ENCODE measurements around the gene IDH3G. TPM values are rescaled to one million over a fixed set of nuclear protein-coding genes. Genes with fewer than 3 reads are reported as not detected.
A peak's percentile ranks its signal among the peaks of the same experiment; 100 is the strongest.
"Not testable (repeated sequence)": the region's sequence is repeated elsewhere in the genome, so short reads cannot be mapped to it uniquely, and the experiment has no call there.

The IDH3G gene
- total and polyA plus RNA-seq, 7 experiments from 2014 or later = 44.1 to 125 (median 65.8) TPM

DNA sequence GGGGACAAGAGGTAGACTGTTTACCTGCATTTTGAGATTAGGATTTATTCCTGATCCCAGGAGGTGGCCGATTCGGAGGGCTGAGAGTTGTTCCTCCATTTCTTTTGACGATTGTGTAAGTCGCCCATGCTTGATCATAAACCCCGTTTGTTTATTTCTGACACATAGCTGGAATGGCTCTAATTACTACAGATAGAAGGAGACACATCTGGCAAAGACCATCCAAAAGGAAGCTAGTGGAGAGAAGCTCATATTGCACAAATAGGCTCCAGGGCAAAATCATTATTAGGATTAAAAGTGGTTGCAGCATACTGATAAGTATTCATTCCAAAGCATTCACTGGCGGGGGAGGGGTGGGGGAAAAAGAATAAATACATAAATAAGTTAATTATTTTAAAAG is 47.2 kb downstream of the IDH3G start:
- H3K27ac ChIP-seq (ENCODE audit: low read depth, low read length); H3K4me1 ChIP-seq (ENCODE audit: control insufficient read depth in 2 of 2, insufficient read depth in 2 of 2, low read length in 2 of 2); H3K27me3 ChIP-seq (ENCODE audit: control insufficient read depth in 2 of 2, insufficient read depth in 2 of 2, low read length in 2 of 2); H3K27ac Mint-ChIP-seq; ATAC-seq; H3K4me1 Mint-ChIP-seq; DNase-seq; H3K9me3 Mint-ChIP-seq; CTCF ChIA-PET; POLR2A ChIA-PET; H3K4me3 ChIP-seq (ENCODE audit: low read length); H3K36me3 ChIP-seq (ENCODE audit: control insufficient read depth in 2 of 3, insufficient read depth in 3 of 3, low read length in 3 of 3); H3K9me3 ChIP-seq (ENCODE audit: control insufficient read depth in 2 of 3, low read length in 3 of 3); H3K4me3 Mint-ChIP-seq; H3K36me3 Mint-ChIP-seq; intact Hi-C loops (cut with micrococcal nuclease): not testable (repeated sequence)
- H3K27me3 Mint-ChIP-seq = peaks cover 0 to 14% (median 3%) of the 10 kb centered on the region in 5 donors

DNA sequence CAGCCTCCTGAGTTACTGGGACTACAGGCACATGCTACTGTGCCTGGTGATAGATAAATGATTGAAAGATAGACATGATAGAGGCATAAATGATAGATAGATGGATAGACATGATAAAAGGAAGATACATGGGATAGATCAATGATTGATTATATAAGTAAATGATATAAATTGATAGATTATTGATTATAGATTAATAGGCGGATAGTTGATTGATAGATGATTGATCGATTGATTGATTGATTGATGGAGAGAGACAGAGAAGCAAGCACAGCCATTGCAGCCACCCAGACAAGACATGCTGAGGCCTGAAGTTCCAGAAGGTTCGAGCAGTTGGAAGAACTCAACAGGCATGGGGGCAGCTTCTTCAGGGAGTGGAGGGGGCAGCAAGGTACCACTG is 47.8 kb downstream of the IDH3G start:
- DNase-seq = no peak
- ChIA-PET POLR2A (no interaction called here), CTCF (no interaction called here)
- intact Hi-C loops (cut with micrococcal nuclease) = no loop called here
- ATAC-seq = no peak
- Histone ChIP-seq H3K27ac (ENCODE audit: low read depth, low read length) (no peak overlapping the region), H3K4me1 (ENCODE audit: control insufficient read depth in 2 of 2, insufficient read depth in 2 of 2, low read length in 2 of 2) (no peaks in the 10 kb centered on the region), H3K36me3 (ENCODE audit: control insufficient read depth in 2 of 3, insufficient read depth in 3 of 3, low read length in 3 of 3) (no peaks in the 10 kb centered on the region), H3K27me3 (ENCODE audit: control insufficient read depth in 2 of 2, insufficient read depth in 2 of 2, low read length in 2 of 2) (no peaks in the 10 kb centered on the region), H3K9me3 (ENCODE audit: control insufficient read depth in 2 of 3, low read length in 3 of 3) (no peaks in the 10 kb centered on the region), H3K4me3 (ENCODE audit: low read length) (no peak overlapping the region)
- Mint-ChIP-seq H3K27ac (no peak overlapping the region), H3K4me1 (peaks cover 0 to 10% (median under 1%) of the 10 kb centered on the region in 7 donors), H3K4me3 (no peak overlapping the region), H3K27me3 (peaks cover 0 to 14% (median 3%) of the 10 kb centered on the region in 5 donors), H3K36me3 (no peaks in the 10 kb centered on the region), H3K9me3 (no peaks in the 10 kb centered on the region)

DNA sequence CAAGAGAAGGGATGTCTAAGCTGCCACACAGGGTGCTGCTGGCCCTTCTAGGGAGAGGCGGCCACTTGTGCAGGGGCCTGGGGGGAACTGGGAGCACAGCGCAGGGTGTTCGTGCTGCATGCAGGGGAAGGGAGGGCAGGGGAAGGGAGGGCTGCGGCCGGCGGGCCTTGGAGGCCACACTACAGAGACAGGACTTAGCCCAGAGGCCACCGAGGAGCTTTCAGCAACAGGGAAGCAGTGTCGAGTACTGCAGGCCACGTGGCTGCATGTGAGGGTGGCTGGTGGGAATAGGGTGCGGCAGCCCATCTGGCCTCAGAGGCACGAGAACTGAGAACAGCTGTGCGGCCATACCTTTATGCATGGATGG is 49.1 kb downstream of the IDH3G start:
- H3K4me3 ChIP-seq (ENCODE audit: low read length); H3K27me3 ChIP-seq (ENCODE audit: control insufficient read depth in 2 of 2, insufficient read depth in 2 of 2, low read length in 2 of 2); H3K9me3 ChIP-seq (ENCODE audit: control insufficient read depth in 2 of 3, low read length in 3 of 3); DNase-seq; ATAC-seq; H3K36me3 Mint-ChIP-seq; CTCF ChIA-PET; intact Hi-C loops (cut with micrococcal nuclease); H3K9me3 Mint-ChIP-seq; H3K36me3 ChIP-seq (ENCODE audit: control insufficient read depth in 2 of 3, insufficient read depth in 3 of 3, low read length in 3 of 3); H3K4me1 ChIP-seq (ENCODE audit: control insufficient read depth in 2 of 2, insufficient read depth in 2 of 2, low read length in 2 of 2); POLR2A ChIA-PET; H3K27ac ChIP-seq (ENCODE audit: low read depth, low read length): not testable (repeated sequence)
- Mint-ChIP-seq H3K4me1 (peaks cover 0 to 21% (median 11%) of the 10 kb centered on the region in 7 donors), H3K4me3 (peak overlapping the region in 6 of 10 donors; percentile 25 to 73 (median 58)), H3K27me3 (peaks cover 0 to 13% (median 3%) of the 10 kb centered on the region in 5 donors), H3K27ac (peak overlapping the region in 1 of 9 donors; percentile 60)

DNA sequence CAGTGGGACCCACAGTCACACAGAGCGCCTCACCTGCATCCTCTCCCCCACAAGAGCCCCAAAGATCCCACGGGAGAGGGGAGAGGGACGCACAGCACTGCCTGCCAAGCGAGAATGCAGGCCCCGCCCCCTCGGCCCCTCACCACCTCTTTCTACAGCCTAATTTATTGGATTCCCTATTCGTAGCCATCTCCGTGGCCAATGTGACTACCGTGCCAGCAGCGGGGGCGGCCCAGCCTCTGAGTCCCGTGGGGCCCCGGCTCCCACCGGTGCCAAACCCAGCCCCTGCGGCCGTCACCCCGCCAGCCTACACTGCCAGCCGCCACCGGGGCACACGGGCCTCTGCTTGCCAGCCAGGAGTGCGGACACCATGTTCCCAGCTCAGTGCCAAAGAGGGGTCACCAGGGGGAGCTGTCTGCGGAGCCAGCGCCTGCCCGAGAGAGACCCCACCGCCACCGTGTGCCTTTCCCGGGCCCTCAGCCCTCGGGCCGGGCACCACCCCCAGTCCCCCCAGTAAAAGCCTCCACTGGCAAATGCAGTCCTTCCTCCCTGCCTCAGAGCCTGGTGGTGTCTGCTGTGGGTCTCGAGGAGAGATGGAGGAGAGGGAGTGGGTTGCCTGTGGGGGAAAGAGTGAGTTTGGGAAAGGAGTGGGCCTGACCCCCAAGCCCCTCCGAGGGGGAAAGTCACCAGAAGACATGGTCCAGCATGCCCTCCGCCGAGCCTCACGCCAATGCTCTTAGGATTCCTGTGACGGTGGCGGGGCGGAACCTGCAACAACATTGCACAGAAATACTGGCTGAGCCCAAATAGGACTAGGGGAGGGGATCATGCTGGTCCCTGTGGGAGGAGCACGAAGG is 49.7 kb downstream of the IDH3G start:
- DNase-seq = peak in 3 of 9 donors; percentile 34 to 37 (median 35)
- POLR2A ChIA-PET = no interaction called here
- H3K9me3 Mint-ChIP-seq = no peaks in the 10 kb centered on the region
- peak overlapping the region in 9 of 10 donors; percentile 14 to 73 (median 48) for H3K4me3 Mint-ChIP-seq
- Histone ChIP-seq H3K9me3 (ENCODE audit: control insufficient read depth in 2 of 3, low read length in 3 of 3) (no peaks in the 10 kb centered on the region), H3K4me1 (ENCODE audit: control insufficient read depth in 2 of 2, insufficient read depth in 2 of 2, low read length in 2 of 2) (peaks cover 5 to 14% of the 10 kb centered on the region in 2 donors), H3K27ac (ENCODE audit: low read depth, low read length) (no peak overlapping the region), H3K36me3 (ENCODE audit: control insufficient read depth in 2 of 3, insufficient read depth in 3 of 3, low read length in 3 of 3) (no peaks in the 10 kb centered on the region), H3K4me3 (ENCODE audit: low read length) (no peak overlapping the region), H3K27me3 (ENCODE audit: control insufficient read depth in 2 of 2, insufficient read depth in 2 of 2, low read length in 2 of 2) (no peaks in the 10 kb centered on the region)
- peaks cover 0 to 6% (median 0%) of the 10 kb centered on the region in 5 donors for H3K36me3 Mint-ChIP-seq
- peaks cover 0 to 27% (median 15%) of the 10 kb centered on the region in 7 donors for H3K4me1 Mint-ChIP-seq
- peak overlapping the region in 1 of 9 donors; percentile 60 for H3K27ac Mint-ChIP-seq
- intact Hi-C loops (cut with micrococcal nuclease) = no loop called here
- H3K27me3 Mint-ChIP-seq = peaks cover 0 to 7% (median 0%) of the 10 kb centered on the region in 5 donors
- no peak for ATAC-seq
- CTCF ChIA-PET = no interaction called here

DNA sequence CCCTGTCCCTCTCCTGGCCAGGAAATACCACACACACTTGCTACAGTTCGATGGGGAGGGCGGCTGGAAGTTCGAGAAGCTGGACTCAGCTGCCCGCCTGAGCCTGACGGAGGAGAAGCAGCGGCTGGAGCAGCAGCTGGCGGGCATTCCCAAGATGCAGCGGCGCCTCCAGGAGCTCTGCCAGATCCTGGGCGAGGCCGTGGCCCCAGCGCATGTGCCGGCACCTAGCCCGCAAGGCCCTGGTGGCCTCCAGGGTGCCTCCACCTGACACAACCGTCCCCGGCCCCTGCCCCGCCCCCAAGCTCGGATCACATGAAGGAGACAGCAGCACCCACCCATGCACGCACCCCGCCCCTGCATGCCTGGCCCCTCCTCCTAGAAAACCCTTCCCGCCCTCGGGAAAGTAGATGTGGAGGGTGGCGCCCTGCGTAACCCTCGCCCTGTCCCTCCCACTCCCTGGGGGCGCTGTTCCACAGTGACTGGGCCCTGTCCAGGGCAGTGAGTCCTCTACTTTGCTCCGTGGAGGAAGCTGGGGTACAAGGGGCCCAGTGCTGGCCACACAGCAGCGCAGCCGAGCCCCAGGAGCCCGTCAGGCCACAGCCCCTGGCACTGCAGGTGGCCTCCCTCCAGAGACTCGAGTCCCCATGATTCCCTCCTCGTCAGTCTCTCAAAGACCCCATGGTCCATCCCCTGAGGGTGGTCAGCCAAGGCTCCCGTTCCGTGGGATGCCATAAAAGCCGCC is 50.5 kb downstream of the IDH3G start:
- H3K27me3 ChIP-seq (ENCODE audit: control insufficient read depth in 2 of 2, insufficient read depth in 2 of 2, low read length in 2 of 2); H3K4me3 ChIP-seq (ENCODE audit: low read length); POLR2A ChIA-PET; DNase-seq; H3K36me3 ChIP-seq (ENCODE audit: control insufficient read depth in 2 of 3, insufficient read depth in 3 of 3, low read length in 3 of 3); H3K36me3 Mint-ChIP-seq; ATAC-seq; intact Hi-C loops (cut with micrococcal nuclease); H3K27me3 Mint-ChIP-seq; H3K27ac ChIP-seq (ENCODE audit: low read depth, low read length); H3K27ac Mint-ChIP-seq; CTCF ChIA-PET; H3K4me3 Mint-ChIP-seq; H3K9me3 Mint-ChIP-seq; H3K9me3 ChIP-seq (ENCODE audit: control insufficient read depth in 2 of 3, low read length in 3 of 3): not testable (repeated sequence)
- H3K4me1 ChIP-seq (ENCODE audit: control insufficient read depth in 2 of 2, insufficient read depth in 2 of 2, low read length in 2 of 2) = peaks cover 5 to 17% of the 10 kb centered on the region in 2 donors
- H3K4me1 Mint-ChIP-seq = peaks cover 0 to 35% (median 17%) of the 10 kb centered on the region in 7 donors

DNA sequence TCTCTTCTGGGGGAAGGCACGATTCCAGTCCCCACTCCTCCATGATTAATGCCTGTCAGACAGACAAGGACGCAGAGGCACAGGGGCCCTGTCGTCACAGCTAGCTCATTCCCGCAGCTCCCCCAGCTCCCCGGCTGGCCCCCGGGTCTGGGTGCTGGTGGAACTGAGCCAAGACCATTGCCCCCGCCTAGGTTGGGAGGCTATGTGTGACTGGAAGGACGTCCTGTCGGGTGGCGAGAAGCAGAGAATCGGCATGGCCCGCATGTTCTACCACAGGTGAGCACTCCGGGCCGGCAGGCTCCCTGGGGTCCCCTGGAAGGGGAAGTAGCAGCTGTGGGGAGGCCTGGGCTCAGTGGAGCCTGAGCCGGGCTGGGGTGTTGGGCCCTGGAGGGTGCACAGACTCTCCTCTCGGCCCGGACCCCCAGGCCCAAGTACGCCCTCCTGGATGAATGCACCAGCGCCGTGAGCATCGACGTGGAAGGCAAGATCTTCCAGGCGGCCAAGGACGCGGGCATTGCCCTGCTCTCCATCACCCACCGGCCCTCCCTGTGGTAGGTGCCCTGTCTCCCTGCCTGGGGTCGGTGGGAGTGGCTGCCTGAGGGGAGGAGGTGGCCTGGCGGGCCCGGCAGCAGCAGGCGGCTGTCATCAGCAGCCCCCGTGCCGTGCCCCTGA is 51.2 kb downstream of the IDH3G start:
- H3K27ac ChIP-seq (ENCODE audit: low read depth, low read length); H3K27me3 ChIP-seq (ENCODE audit: control insufficient read depth in 2 of 2, insufficient read depth in 2 of 2, low read length in 2 of 2); H3K36me3 Mint-ChIP-seq; H3K4me3 ChIP-seq (ENCODE audit: low read length); H3K27me3 Mint-ChIP-seq; H3K36me3 ChIP-seq (ENCODE audit: control insufficient read depth in 2 of 3, insufficient read depth in 3 of 3, low read length in 3 of 3); H3K9me3 ChIP-seq (ENCODE audit: control insufficient read depth in 2 of 3, low read length in 3 of 3); DNase-seq; H3K9me3 Mint-ChIP-seq; intact Hi-C loops (cut with micrococcal nuclease); CTCF ChIA-PET; POLR2A ChIA-PET; H3K4me3 Mint-ChIP-seq; ATAC-seq: not testable (repeated sequence)
- H3K4me1 ChIP-seq (ENCODE audit: control insufficient read depth in 2 of 2, insufficient read depth in 2 of 2, low read length in 2 of 2) = peaks cover 5 to 17% of the 10 kb centered on the region in 2 donors
- Mint-ChIP-seq H3K27ac (peak overlapping the region in 1 of 9 donors; percentile 17), H3K4me1 (peaks cover 0 to 35% (median 17%) of the 10 kb centered on the region in 7 donors)
